NCI-H2029 (cell line): ENCODE data around the gene HOXC10.

Source experiments
- DNase-seq: peaks from one replicate; lab custom pipeline; 2025; lab: John Stamatoyannopoulos, UW

The HOXC10 gene

DNA sequence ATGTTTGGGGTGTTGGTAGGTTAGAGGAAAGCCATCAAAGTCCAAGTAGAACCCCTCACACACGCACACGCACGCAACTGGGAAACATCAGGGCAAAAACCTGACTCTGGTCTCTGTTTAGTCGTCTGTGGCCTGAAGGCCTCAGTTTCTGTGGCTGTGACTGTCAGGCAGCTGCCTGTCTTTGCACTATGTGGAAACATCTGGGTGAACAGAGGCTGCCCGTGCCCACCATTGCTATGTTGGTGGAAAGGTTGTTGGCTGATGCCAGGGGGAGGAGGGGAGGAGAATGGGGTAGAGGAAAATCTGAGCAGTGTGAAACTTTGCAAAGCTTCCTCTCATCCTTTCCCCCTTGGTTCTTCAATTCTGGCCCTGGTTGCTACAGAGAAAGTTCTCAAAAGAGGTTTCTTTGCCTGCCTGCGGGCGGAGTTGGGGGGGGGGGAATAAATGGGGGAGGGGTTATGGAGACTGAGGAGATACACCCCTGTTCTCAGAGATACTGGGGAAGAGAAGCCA is 7.5 kb downstream of the HOXC10 start:
- DNase-seq = no peak

DNA sequence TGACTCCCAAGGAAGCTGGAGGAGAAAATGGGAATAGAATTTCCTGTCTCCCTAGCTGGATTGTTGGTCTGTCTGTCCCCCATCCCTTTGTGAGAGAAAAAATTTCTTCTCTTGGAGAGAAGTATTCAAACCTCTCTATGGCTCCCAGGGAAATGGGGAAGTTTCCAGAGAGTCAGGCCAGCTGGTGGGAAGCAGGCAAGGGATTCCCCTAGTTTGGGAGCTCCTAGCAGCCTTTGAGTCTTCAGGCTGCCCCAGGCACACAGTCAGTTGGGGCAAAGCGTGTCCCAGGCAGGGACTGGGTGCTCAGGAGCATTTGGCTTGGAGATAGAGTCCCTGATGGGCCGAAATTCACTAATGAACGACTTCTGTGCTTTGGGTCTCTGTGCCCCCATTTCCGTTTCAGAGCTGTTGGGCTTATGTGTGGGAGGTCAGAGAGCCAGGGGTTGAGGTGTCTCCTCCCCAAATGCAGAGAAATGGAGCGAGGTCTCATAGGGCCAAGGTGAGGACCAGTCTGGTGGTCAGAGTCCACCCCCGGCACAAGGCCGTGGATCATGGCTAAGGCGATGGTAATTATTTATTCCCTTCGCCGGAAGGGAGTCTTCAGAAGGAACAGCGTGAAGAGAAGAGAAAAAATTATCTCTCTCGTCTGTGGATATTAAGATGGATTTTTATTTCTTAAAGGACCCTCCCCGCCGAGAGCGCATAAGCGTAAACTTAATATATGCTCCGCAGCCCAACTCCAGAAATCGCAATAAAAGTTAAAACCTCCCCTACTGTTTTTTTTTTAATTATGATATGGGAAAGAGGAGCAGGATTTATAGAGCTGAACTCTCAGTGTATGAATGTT is 8.4 kb downstream of the HOXC10 start:
- DNase-seq = no peak

DNA sequence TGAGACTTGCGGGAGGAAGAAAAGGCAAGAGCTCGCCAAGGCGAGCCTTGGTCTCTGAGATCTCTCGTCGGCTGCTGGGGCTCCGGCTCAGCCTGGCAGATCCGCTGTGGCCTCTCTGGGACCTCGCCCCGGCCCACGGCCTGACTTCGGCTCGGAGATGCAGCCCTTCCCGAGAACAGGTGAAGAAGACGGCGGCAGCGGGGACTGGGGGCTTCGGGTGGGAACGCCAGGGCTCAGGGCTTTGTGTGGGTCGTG is 9.0 kb downstream of the HOXC10 start:
- no peak for DNase-seq

DNA sequence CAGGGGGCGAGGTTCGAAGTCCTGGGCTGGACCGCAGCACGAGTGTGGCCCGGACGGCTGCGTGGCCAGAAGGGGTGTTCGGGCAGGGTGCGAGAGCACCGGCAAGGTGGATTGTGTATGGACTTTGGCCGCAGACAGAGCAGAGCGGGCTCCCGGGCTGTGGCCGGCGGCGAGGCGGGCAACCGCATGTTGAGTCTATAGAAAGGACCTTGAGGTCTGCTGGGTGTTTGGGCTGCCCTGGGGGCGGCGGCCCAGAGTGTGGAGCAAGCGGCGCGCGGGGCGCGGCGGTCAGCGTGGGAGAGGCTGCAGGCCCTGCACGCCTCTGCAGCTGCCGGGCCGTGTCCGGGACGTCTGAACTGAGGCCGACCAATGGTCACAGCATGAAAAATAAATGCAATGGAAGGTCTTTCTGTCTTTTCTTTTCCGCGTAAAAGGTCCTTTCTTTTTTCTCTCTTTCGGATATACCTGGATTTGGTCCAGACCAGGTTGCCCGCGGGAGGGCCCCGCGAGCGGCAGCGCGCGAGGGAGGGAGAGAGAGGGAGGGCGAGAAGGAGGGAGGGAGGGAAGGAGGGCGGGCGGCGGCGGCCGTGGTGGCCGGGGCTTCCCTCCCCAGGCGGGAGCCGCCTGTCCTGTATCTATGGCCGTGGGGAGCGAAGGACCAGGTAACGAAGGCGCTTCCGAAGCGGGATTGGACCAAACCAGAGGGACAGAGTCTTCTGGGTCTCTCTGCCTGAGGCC is 9.5 kb downstream of the HOXC10 start:
- DNase-seq = no peak

DNA sequence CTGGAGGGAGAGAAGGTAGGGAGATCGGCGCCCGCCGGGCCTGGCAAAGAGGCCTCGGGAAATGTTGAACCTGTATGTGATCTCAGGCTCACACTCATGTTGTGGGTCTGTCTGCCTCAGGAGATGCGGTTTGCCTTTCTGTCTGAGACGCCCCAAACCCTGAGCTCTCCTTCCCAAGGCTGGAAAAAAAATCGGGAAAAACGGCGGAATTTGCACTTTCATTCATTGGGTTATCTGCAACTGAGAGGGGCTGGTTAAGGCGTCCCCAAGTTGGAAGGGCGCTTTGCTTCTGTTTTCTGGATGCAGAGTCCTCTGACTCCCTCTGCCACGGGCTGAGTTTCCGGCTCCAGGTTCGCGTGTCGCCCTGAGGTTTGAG is 10.0 kb downstream of the HOXC10 start:
- no peak for DNase-seq

DNA sequence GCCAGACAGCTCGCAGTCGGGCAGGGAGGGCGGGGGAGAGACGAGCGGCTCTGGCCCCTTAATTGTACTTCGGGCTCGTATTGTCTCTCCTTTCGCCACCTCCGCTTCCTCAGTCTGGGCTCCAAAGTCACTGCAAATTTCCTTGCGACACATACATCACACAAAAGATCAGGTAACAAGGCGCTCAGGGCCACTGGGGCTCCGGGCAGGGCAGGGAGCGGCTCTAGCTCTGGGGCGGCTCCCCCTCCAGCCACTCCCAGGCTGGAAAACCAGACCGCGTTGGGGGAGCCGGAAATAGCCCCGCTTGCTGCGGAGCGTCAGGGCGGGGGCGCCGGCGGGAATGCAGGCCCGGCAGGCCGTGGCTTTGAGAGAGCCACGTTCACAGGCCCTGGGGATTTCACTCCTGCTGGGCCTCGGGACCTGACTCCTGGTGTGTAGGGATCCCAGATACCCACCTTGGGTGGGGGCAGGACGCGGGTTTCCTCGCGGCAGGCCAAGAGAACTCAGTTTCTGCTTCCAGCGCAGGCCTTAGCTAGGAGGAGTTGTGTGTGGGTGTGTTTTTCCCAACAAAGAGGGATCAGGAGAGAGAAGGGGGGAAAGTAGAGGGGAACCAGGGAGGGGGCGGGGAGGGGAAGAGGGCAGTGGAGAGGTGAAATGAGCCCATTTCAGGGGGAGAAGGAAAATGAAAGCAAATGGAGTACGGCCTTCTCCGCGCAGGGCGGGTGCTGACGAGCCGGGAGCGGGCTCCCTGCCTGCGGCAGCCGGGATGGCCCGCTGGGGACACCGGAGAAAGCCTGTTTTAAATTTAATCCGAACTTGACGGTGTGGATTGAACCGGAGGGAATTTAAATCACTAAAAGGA is 10.7 kb downstream of the HOXC10 start:
- DNase-seq = peak; percentile 30

DNA sequence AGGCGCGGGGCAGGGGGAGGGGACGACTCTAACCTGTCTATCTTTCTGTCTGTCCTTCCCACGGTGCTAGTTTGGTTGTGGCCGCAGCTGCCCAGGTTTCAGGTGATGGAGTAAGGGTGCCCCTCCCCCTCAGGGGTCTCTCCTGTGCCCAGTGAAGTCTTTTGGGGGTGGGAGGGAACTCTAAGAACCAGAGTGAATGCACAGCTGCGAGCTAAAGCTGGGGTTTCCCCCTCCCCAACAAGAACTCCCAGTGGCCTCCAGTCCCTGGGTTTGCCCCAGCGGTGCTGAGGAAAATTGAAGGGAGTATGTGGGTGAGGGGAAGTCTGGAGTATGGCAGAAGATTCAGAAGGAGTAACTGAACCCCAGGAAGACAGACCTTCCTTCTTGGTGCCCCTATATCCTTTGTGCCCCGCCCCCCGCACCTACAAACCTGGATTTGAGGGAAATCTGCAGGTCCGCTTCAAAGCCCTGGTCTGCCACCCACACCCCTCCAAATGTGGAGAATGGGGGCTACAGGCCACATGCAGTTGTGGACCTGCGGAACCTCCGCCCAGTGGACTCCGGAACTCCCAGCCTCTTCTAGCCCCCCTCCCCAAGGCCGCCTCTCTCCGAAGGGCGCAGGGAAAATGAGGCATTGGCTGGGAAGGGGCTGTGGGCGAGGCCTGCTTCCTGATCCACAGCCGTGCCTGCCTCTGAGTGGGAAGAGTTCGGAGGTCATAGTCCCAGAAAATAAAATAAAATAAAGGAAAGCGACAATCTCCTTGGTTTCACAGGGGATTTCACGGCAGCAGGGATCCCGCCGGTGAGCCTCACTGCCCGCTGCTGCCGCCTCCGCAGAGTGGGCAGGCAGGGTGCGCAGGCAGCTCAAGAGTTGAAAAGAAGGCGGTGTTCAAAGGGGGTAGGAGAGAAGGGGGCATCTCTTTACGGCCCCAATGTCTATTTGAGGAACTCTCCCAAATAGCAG is 11.6 kb downstream of the HOXC10 start:
- no peak for DNase-seq

DNA sequence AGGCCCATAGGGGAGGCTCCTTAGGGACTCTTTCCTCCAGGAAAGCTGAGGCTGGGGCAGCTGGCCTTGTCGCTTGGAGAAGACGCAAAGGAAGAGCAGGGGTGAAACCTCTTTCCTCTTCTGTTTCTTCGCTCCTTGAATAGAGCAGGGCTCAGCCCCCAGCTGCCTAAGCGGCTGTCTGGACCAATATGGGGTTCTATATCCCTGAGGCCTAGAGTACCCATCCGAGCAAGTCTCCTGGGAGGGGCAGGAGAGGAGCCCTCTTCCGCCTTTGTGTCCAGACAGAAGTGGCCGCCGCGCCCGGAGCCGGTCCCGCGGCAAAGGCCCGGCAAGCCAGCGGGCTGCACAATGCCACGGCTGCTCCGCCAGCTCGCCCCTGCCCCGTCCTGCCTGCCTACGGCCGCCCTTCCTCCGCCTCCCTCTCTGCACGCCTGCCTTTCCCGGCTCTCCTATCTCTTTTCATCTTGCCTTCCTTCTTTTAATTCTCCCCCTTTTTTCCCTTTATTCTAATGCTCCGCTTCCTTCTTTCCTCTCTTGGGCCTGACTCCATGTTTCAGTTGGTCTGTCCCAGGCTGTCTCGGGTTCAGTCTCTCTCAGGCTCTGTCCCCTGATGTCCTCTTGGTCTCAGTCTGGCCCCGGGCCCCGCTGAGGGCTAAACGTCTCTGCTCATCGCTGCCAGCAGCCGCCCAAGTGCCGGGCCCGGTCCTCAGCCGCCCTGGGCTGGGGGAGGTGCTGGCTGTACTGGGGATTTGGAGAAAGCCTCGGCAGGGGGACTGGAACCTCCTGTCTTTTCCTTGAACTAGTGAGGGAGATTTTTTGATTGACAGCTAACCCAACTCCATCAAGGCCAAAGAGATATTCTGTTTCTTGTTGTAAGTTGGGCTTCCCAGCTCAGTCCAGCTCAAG is 12.5 kb downstream of the HOXC10 start:
- DNase-seq = no peak

DNA sequence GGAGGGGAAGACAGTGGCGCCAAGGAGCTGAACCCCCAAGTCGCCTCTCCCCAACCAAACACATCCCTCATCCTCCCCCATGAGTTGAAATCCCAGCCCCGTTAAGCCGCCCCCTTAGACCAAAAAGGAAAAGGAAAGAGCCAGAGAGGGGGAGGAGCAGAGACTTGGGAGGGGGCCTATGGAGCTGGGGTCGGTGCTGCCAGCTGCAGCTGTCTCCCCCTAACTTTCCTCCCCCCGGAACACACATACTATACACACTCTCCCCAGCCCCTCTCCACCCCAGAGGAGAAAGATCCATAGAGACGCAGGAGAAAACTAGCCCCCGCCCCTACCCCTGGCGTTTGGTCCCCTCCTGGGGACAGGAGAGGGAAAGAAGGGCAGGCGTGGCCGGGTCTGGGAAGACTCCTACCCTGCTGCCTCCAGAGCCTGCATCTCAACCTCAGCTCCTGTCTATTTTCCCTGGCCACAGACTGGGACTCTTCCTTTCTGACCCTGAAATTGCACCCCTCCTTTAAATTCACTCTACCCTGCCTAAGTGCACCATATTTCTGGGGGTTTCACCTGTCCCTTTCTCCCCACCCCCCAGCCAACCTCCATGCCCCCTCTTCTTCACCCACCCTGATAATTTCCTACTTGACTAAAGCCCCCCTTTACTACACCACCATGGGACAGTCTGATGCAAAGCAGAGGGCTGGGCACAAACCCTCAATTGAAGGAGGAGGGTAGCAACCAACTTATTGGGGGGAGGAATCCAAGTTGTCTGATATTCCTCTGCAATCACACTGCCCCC is 13.4 kb downstream of the HOXC10 start:
- no peak for DNase-seq

DNA sequence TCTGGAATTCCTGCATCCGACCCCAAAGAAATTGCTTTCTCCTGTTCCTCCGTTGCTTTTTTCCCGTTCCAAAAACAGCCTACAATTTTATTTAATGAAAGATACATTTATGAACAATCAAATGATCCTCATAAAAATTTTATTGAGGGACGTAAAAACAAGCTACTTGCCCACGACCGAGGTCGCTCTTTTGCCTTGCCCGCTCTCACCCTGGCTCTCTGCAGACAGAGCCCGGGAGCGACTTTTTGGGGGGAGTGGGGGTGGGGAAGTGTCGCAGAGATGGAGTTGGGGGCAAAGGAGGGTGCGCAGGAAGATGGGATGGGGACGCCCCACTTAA is 13.9 kb downstream of the HOXC10 start:
- DNase-seq = no peak

DNA sequence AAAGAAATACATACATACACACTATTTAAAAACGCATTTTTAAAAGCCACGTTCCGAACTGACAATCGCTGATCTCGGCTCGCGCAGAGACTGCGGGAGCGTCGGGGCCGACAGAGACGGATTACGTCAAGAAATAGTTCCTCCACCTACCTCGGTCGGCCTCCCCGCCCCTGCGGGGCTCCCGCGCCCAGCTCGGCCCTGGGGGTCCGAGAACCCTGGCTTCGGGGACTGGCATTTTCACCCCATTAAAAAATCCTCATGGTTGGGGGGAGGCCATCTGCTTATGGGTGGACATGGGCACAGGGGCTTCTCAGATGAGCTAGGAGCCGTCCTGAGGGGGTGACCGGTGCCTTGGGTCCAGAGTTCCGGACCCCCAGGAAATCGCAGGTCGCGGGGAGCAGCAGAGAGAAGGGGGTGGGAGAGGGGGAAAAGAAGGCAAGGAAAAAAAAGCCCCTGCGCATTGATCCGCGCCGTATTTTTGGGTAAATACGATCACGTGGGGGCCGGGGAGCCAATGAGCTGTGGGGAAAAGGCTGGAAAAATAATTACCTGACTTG is 14.7 kb downstream of the HOXC10 start:
- DNase-seq = peak; percentile 36

DNA sequence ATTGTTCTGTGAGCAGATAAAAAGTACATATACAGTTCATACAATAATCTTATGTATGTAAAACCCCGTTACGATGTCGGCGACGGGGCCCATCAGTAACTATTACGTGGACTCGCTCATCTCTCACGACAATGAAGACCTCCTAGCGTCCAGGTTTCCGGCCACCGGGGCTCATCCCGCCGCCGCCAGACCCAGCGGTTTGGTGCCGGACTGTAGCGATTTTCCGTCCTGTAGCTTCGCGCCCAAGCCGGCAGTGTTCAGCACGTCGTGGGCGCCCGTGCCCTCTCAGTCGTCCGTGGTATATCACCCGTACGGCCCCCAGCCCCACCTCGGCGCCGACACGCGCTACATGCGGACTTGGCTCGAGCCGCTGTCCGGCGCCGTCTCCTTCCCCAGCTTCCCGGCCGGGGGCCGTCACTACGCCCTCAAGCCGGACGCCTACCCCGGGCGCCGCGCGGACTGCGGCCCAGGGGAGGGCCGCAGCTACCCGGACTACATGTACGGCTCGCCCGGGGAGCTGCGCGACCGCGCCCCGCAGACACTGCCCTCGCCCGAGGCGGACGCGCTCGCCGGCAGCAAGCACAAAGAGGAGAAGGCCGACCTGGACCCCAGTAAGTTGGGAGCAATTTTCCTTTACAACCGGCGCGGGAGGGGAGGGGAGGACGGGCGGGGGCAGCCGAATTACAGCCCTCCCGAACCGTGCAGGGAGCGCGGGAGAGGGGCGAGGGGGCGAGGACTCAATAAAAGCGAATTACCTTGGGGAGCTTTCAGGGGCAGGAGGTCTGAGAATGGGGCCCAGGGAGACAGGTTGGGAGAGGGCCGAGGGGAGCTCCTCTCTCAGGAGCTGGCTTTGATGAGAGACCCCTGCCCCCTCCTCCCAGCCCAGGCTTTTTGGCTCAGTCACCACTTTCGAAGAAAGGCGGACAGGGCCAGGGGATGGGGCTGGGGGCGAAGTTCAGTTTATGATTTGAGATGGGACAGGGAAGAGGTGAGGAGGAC is 15.5 kb downstream of the HOXC10 start, which contains the start of gene HOXC9:
HOXC9 (plus strand) TSS at position 46 of the 999 bp plus-strand sequence; CDS start at position 74, 28 bp downstream.
- DNase-seq = no peak

DNA sequence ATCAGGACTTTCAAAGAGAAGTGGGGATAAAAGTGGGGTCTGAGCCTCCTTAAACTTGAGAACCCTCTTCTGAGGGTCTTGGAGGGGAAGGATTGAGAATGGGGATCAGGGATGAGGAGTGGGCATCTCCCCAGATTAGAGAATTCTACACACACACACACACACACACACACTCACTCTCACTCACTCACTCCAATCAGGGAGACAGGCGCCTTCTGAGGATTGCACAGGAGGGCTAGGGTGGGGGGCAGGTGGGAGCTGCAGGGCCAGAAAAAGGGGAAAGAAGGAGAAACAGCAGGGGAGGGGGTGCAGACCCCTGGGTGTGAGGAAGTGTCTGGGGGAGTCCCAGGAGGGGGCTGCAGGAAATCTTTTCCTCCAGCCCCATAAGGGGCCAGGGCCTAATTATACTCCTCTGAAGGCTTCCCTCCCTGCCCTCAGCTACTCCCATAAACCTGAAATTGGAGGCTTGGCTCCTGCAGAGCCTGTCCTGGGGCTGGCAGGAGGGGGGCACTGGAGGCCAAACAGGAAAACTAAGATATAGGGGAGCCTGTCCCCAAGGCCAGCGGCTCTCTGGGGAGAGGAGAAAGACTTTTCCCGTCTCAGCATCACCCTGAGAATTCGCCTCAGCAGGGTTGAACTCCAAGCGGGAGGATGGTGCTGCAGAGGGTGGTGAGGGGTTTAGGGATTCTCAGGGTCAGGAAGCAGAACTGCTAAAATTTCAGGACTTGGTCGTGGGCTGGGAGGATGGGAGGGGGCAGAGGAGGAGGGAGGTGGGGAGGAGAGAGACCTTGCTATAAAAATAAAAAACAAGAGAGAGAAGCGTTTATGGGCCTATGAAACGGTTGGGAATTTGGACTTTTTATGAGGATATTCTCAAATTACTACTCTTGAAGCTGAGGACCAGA is 16.6 kb downstream of the HOXC10 start:
- DNase-seq = no peak

DNA sequence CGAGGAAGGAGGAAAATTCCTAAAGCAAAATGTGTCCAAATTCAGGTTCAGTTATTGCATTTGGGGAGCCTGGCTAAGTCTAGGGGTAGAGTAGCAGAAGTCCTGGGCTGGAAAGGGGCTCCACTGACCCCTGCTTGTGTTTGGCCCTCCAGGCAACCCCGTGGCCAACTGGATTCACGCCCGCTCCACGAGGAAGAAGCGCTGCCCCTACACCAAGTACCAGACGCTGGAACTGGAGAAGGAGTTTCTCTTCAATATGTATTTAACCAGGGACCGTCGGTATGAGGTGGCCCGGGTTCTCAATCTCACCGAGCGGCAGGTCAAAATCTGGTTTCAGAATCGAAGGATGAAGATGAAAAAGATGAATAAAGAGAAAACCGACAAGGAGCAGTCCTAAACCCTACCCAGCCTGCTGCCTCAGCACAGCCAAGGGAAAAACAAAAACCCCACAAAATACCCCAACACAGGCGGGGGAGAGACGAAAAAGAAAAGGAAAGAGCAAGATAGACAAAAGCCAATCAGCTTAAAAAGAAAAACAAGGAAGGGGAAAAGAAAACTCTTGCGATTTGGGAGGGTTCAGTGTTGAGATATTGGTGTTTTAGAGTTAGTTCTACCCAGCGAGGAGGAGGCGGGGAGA is 17.4 kb downstream of the HOXC10 start:
- DNase-seq = no peak

DNA sequence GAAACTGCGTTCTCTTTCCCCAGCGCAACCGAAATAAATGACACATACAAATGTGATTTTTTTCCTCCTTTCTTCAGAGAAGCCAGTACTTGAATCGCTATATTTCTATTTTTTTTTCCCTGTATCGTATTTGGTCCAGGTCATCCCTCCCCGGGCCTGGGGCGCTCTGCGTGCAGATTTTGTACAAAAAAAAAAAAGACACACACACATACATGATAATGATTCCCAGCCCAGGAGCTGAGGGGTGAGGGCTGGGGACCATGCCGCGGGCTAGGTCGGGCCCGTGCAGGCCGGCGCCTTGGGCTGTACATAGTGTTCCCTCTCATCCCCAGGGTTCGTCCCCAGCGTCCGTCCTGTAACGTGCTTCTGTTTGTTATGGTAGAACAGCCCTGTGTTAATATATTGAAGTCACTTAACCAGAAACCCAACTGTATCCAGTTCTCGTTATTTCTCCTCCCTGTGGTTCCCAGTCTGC is 18.0 kb downstream of the HOXC10 start:
- DNase-seq = no peak

DNA sequence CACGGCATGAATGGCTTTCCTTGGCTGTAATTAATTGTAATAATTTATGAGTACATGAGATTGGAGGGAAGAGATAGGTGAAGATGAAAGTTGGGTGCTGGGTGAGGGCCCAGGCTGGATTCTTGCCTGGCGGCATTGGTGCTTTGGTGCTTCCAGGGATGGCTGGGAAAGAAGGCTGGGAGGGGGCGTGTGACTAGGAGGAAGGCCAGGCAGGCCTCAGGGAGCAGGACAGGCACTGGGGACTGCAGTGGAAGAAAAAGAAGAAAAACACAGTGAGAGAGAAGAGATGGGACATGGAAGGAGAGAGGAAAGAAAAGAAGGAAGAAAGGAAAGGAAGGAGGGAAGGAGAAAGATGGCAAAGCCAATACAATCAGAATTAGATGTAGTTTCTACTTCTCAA is 18.7 kb downstream of the HOXC10 start:
- no peak for DNase-seq
